PC-3 (cell line): ENCODE results near the gene ITGAV. TPM values are rescaled to one million over a fixed set of nuclear protein-coding genes. Genes with fewer than 3 reads are reported as not detected.

Experiments used
- ATAC-seq: fragments of 200-7000 bp; cut with Tn5 transposase; 2 replicates; pipeline ENCODE4 v1.9.1; 2020; ENCODE audit warnings: mild to moderate bottlenecking, moderate library complexity
- BruUV-seq: library from RNA; stranded (reverse); fragments of 400-500 nt; replicated peaks from 2 replicates; lab custom pipeline; 2021; lab: Mats Ljungman, UMichigan
- CTCF ChIA-PET: fragments of 300-600 bp; sonication (Branson Sonifier 250); formaldehyde crosslinking; loops from one replicate; lab custom pipeline; 2022; ENCODE audit warnings: antibody characterized with exemption; lab: Charles Lee
- POLR2A ChIA-PET: fragments of 300-600 bp; sonication (Branson Sonifier 250); formaldehyde crosslinking; loops from one replicate; lab custom pipeline; 2022; ENCODE audit warnings: antibody characterized with exemption; ENCODE audit not compliant: unreplicated experiment; lab: Charles Lee
- DNase-seq: peaks from one replicate; pipeline ENCODE4 v3.0.0-alpha.2; 2015
- H2AFZ ChIP-seq: fragments of 300-600 bp; sonication (generic); 2 replicates; pipeline ENCODE4 v1.6.0; 2016; ENCODE audit warnings: antibody characterized with exemption, low read length
- H3F3A ChIP-seq: fragments of 300-600 bp; sonication (generic); one replicate; pipeline ENCODE4 v1.6.0; 2017; ENCODE audit warnings: antibody characterized with exemption, low read length, control low read depth, mild to moderate bottlenecking; ENCODE audit not compliant: unreplicated experiment
- H3K27ac ChIP-seq: fragments of 300-600 bp; sonication (generic); 2 replicates; pipeline ENCODE4 v1.5.1; 2016; ENCODE audit warnings: mild to moderate bottlenecking, low read length
- H3K27me3 ChIP-seq: fragments of 300-600 bp; sonication (generic); 2 replicates; pipeline ENCODE4 v1.6.1; 2016; ENCODE audit warnings: low read length, mixed read lengths
- H3K36me3 ChIP-seq: fragments of 300-600 bp; sonication (generic); 2 replicates; pipeline ENCODE4 v1.6.1; 2016; ENCODE audit warnings: low read depth, mixed run types, low read length, mixed read lengths
- H3K4me1 ChIP-seq: fragments of 300-600 bp; sonication (generic); 2 replicates; pipeline ENCODE4 v1.5.1; 2016; ENCODE audit warnings: low read length; ENCODE audit not compliant: insufficient read depth
- H3K4me2 ChIP-seq: fragments of 300-600 bp; sonication (generic); 2 replicates; pipeline ENCODE4 v1.6.0; 2016; ENCODE audit warnings: low read length
- H3K4me3 ChIP-seq: fragments of 300-600 bp; sonication (generic); 2 replicates; pipeline ENCODE4 v1.5.1; 2016; ENCODE audit warnings: mild to moderate bottlenecking, low read length, mixed read lengths
- H3K79me2 ChIP-seq: fragments of 300-600 bp; sonication (generic); 2 replicates; pipeline ENCODE4 v1.6.1; 2017; ENCODE audit warnings: low read length, mixed read lengths
- H3K9ac ChIP-seq: fragments of 300-600 bp; sonication (generic); 2 replicates; pipeline ENCODE4 v1.6.0; 2016; ENCODE audit warnings: mild to moderate bottlenecking, low read length
- H3K9me2 ChIP-seq: fragments of 300-600 bp; sonication (generic); replicated peaks from 2 replicates; pipeline ENCODE4 v1.6.1; 2016; ENCODE audit warnings: mixed run types, low read length, mixed read lengths
- H3K9me3 ChIP-seq: fragments of 300-600 bp; sonication (generic); 2 replicates; pipeline ENCODE4 v1.6.1; 2016; ENCODE audit warnings: low read length, mixed read lengths
- H4K20me1 ChIP-seq: fragments of 300-600 bp; sonication (generic); 2 replicates; pipeline ENCODE4 v1.6.1; 2016; ENCODE audit warnings: low read length, mixed read lengths
- CTCF ChIP-seq: fragments of 300-600 bp; sonication (generic); conservative IDR thresholded peaks from 2 replicates; pipeline ENCODE4 v1.5.1; 2017; ENCODE audit warnings: antibody characterized with exemption, low read depth, mild to moderate bottlenecking, low read length
- EZH2 ChIP-seq: fragments of 300-600 bp; sonication (generic); IDR thresholded peaks from one replicate; pipeline ENCODE4 v1.6.1; 2017; ENCODE audit warnings: antibody characterized with exemption, mild to moderate bottlenecking, low read length; ENCODE audit not compliant: unreplicated experiment
- EZH2phosphoT487 ChIP-seq: fragments of 300-600 bp; sonication (generic); IDR thresholded peaks from 2 replicates; pipeline ENCODE4 v1.6.1; 2018; ENCODE audit warnings: mild to moderate bottlenecking, antibody characterized with exemption, low read length, borderline replicate concordance
- intact Hi-C: fragments of 100-400 bp; cut with micrococcal nuclease; formaldehyde crosslinking; loops from 2 replicates; pipeline ENCODE4 v1.9.0; 2023
- total RNA-seq: library from RNA; depleted of rRNA; stranded (reverse); fragments of >200 nt; gene quantifications from 2 replicates; pipeline ENCODE4 v1.2.3, GENCODE V29; 2014

ITGAV gene
- total RNA-seq, 1 experiment from 2014 or later, result 23.5 TPM

- ATAC-seq, result no peak
- ChIA-PET CTCF (no interaction called here), POLR2A (no interaction called here)
- TF ChIP-seq EZH2phosphoT487 (no peak), EZH2 (no peak), CTCF (no peak)
- Histone ChIP-seq H2AFZ (no peak overlapping the region), H3K27ac (no peak overlapping the region), H3K79me2 (no peaks in the 10 kb centered on the region), H3K9me3 (no peaks in the 10 kb centered on the region), H3K4me1 (peaks cover 35% of the 10 kb centered on the region), H3K4me3 (no peak overlapping the region), H3K4me2 (no peak overlapping the region), H3K27me3 (no peaks in the 10 kb centered on the region), H4K20me1 (no peaks in the 10 kb centered on the region), H3K36me3 (no peaks in the 10 kb centered on the region), H3K9ac (no peak overlapping the region), H3F3A (peaks cover 8% of the 10 kb centered on the region), H3K9me2 (no peaks in the 10 kb centered on the region)
- DNase-seq, result no peak
- intact Hi-C loops, result no loop called here
- BruUV-seq, result no TSS peak
Measured at GRCh38 chr2:186546846-186547245, 43.0 kb upstream of the ITGAV start.

GRCh38 chr2:186551323-186552050, 38.4 kb upstream of the ITGAV start:
- Histone ChIP-seq H3K27me3 (no peaks in the 10 kb centered on the region), H3F3A (no peaks in the 10 kb centered on the region), H3K79me2 (no peaks in the 10 kb centered on the region), H3K4me2 (no peak overlapping the region), H3K9me2 (no peaks in the 10 kb centered on the region), H3K9ac (no peak overlapping the region), H3K4me3 (no peak overlapping the region), H3K4me1 (0 out of 2 replicates have a peak, but pooled peaks cover 4% of the 10 kb centered on the region), H3K9me3 (no peaks in the 10 kb centered on the region), H3K36me3 (no peaks in the 10 kb centered on the region), H4K20me1 (no peaks in the 10 kb centered on the region), H3K27ac (no peak overlapping the region), H2AFZ (no peak overlapping the region)
- TF ChIP-seq CTCF, result no peak
- no peak for TF ChIP-seq EZH2
- no peak for TF ChIP-seq EZH2phosphoT487
- no TSS peak for BruUV-seq
- DNase-seq, result no peak
- intact Hi-C loops, result no loop called here
- ATAC-seq, result no peak
- CTCF ChIA-PET, result no interaction called here
- POLR2A ChIA-PET, result no interaction called here

- CTCF ChIA-PET, result no interaction called here
- no peaks in the 10 kb centered on the region for H3K4me1 ChIP-seq
- ATAC-seq, result no peak
- no peaks in the 10 kb centered on the region for H3K36me3 ChIP-seq
- H3K9ac ChIP-seq, result no peak overlapping the region
- H3K27ac ChIP-seq, result no peak overlapping the region
- H3K27me3 ChIP-seq, result no peaks in the 10 kb centered on the region
- intact Hi-C loops, result no loop called here
- no peak for TF ChIP-seq EZH2phosphoT487
- no peak for TF ChIP-seq EZH2
- no peak for TF ChIP-seq CTCF
- H3K9me2 ChIP-seq, result no peaks in the 10 kb centered on the region
- no peak overlapping the region for H2AFZ ChIP-seq
- no peaks in the 10 kb centered on the region for H3F3A ChIP-seq
- no peaks in the 10 kb centered on the region for H3K79me2 ChIP-seq
- H3K4me3 ChIP-seq, result no peak overlapping the region
- H3K4me2 ChIP-seq, result no peak overlapping the region
- no TSS peak for BruUV-seq
- POLR2A ChIA-PET, result no interaction called here
- DNase-seq, result no peak
- no peaks in the 10 kb centered on the region for H3K9me3 ChIP-seq
- H4K20me1 ChIP-seq, result no peaks in the 10 kb centered on the region
Measured at GRCh38 chr2:186554429-186554828, 35.4 kb upstream of the ITGAV start.
